Activated CD4-positive, CD25-positive, alpha-beta regulatory T cell (primary cell): ENCODE measurements around the gene MELK.

Experiments
- DNase-seq, 4 experiments: peaks; one replicate each; lab custom pipeline; 2025; lab: John Stamatoyannopoulos, UW

MELK gene

DNA sequence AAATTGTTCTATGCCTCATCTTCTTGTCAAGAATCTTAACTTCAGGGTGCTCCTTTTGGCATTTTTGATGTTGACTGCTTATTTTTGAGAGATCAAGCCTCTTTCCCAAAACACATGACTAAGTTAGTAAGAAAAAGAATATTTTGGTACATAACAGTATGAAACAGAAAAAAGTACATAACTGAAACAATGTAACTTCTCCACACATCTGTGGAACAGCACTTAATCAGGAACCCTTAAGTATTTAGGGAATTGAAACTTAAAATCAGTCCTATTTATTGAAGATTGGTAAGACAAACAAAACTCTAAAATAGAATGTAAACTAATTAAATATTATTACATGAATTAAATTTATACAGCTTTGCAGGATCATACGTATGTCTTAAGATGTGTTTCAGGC lies 103.4 kb downstream of the MELK start:
- DNase-seq = no peak

DNA sequence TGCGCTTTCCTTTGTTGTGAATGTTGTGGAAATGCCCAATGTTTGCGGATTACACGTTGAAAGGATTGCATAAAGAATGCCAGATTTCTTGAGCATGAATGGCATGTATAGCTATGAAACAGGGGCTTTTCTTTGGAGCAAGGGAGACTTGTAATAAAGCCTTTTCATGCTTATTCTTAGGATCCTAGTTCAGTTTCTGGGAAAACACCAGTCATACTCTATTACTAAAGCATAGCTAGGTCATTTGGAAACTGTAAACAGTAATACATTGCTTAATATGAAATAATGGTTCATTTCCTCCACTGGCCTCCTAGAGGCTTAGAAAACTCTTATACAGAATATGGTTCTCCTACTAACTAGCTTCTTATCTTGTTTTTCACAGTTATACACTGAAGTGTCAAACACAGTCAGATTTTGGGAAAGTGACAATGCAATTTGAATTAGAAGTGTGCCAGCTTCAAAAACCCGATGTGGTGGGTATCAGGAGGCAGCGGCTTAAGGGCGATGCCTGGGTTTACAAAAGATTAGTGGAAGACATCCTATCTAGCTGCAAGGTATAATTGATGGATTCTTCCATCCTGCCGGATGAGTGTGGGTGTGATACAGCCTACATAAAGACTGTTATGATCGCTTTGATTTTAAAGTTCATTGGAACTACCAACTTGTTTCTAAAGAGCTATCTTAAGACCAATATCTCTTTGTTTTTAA lies 104.2 kb downstream of the MELK start:
- no peak for DNase-seq

DNA sequence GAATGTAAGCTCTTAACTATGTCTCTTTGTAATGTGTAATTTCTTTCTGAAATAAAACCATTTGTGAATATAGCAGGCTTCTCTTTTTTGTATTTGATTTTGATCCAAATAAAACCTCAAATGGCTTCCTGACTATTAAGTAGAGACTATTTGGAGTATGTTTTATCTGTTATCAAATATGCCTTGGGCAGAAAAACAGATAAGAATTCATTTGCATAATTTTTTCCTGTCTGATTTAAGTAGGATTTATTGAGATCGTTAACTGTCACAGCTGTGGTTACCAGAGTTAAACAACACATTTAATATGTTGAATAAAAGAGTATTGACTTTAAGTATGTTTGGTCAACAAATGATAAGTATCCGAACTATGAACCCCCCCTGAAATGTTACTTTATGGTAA lies 104.9 kb downstream of the MELK start:
- DNase-seq = no peak

DNA sequence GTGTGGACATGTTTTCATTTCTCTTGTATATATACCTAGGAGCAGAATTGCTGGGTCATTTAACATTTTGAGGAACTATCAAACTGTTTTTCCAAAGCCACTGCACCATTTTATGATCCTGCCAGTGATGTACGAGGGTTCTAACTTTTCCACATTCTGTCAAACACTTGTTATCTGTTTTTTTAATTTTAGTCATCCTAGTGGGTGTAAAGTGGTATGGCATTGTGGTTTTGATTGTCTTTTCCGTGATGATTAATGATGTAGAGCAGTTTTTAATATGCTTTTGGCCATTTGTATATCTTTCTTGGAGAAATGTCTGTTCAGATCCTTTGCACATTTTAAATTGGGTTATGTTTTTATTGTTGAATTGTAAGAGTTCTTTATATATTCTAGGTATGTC lies 107.0 kb downstream of the MELK start:
- no peak for DNase-seq

DNA sequence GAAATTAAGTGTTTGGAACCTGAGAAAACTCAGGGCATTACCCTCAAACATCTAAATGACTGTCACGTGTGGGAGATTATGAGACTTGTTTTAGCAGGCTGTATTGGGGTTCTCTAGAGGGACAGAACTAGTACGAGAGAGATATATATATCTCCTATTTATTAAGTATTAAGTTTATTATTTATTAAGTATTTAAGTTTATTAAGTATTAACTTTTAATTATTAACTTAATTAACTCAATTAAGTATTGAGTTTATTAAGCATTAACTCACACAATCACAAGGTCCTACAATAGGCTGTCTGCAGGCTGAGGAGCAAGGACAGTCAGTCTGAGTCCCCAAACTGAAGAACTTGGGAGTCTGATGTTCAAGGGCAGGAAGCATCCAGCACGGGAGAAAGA lies 113.8 kb downstream of the MELK start:
- DNase-seq = no peak

DNA sequence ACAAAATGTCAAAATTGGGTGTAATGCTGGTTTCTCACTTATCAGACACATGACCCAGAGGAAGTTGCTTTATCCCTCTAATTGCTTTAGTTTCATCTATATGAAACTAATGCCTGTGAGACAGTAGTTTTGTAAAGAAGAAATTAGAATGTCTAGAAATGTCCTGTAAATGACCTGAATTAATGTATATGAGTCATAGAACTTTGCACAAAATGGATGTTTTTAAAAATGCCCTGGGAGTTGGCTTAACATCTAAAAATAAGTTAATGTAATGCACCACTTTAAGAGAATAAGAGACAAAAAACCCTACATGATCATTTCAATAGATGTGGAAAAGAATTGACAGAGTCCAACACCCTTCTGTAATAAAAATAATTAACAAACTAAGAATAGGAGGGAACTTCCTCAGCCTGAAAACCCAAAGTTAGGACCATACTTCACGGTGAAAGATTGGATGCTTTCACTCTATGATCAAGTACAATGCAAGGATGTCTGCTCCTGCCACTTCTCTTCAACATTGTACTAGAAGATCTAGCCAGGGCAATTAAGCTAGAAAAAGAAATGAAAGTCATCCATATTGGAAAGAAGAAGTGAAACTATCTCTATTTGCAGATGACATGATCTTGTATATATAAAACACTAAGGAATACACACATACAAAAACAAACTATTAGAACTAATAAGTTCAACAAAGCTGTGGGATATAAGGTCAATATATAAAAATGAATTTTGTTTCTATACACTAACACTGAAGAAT lies 117.9 kb downstream of the MELK start:
- DNase-seq = no peak

DNA sequence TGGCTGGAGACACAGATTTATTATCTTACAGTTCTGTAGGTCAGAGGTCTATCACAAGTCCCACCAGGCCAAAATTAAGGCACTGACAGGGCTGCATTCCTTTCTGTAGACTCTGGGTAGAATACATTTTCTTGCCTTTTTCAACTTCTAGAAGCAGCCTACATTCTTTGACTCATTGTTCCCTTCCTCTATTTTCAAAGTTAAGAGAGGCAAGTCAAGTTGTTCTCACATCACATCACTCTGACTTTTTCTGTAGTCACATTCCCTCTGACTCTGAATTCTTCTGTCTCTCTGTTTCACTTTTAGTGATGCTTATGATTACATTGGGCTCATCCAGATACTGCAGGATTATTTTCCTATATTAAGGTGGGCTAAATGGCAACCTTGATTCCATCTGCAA lies 119.0 kb downstream of the MELK start:
- DNase-seq = no peak

DNA sequence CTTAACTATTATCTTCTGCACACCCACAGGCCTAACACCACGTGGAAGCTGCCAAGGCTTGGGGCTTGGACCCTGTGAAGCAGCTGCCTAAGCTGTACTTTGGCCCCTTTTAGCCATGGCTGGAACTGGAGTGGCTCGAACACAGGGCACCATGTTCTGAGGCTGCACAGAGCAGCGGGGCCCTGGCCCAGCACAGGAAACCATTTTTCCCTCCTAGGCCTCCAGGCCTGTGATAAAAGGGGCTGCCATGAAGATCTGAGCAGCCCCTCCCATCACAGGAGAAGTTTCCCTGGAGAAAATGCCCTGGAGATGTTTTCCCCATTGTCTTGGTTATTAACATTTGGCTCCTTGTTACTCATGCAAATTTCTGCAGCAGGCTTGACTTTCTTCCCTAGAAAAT lies 126.3 kb downstream of the MELK start:
- DNase-seq = no peak

DNA sequence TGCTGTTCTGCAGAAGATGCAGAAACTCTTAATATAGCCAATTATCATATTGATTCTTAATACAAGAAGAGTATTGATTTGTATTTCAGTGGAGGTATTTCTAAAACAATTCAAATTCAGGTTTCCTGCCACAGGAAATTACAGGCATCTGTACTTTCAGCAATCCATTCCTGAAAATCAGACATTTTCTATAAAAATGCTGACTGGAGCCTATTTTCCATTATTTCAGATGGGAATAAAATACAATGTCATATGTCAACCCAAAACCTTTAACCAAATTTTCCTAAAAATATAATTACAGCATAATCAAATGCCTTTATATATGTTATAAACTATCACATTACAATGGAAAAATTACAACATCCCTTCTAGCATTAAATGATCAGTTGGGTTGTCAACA lies 131.5 kb downstream of the MELK start:
- no peak for DNase-seq

DNA sequence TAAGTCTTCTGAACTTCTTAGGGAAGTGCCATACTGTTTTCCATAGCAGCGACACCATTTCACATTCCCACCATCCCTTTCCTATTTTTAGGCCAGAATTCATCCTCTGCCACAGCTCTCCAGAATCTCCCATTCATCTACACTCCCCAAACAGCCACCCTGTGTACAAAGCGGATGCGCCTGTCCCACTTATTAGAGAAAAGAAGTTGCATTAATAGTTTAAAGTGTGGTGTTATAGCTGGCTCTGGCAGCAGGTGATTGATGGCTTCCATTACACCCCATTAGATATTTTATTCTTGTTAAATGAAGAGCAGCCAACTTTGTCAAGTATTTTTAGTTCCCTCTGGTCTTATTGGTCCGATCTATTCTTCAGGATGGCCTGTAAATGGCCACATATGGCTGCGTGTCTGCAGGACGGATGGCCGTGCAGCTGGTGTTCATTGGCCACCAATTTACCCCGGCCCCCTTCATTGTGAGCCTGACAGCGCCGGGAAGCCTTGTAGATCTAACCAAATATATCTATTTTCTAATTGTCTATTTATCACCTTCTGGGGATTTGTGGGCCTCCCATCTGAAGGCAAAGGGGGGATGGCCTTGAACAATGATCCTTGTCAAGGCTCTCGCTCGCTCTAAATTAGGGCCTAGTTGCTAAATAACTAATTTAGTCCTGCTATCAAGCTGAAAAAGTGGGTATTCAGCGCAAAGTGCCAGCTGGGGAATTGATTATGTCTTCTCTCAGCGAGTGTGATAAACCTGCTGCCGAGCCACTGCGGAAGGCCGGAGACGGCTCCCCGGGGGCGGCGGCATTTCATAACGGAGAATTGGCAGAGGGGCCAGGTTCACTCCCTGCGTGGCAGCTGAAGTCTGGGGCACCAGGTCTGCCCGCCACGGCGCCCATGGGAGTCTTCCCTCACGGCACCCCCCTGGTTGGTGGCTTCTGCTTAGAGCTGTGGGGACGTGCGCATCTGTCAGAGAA lies 141.1 kb downstream of the MELK start:
- no peak for DNase-seq

DNA sequence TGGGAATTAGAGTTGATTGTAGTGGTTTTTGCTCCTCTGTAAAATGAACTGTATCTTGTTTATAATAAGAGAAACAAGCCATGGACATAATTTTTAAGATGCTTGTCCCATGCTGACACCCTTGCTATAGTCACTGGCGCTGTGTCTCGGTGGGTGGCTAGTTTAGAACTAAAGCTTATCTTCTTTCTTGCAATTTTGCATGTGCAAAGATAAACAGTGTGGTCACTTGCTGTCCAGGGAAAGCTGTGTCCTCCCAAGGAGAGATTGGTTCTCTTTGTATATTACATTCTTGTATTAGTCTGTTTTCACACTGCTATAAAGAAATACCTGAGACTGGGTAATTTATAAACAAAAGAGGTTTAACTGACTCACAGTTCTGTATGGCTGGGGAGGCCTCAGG lies 143.8 kb downstream of the MELK start:
- no peak for DNase-seq

DNA sequence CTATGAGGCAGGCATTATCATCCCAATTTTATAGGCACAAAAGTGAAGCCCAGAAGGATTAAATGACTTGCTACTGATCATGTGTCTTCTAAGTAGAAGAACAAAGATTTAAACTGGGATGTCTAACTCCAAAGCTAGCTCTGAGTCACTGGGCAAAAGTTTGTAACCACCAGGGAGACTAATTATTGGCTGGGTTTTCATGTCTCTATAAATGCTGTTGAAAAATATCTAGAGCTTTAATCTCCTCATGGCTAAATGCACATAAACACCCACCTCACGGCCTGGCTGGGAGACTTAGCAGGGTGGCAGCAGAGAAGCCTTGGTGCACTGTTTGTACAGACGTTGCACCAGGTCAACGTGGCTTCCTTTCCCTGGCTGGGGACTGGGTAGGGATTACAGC lies 144.6 kb downstream of the MELK start:
- DNase-seq = no peak

DNA sequence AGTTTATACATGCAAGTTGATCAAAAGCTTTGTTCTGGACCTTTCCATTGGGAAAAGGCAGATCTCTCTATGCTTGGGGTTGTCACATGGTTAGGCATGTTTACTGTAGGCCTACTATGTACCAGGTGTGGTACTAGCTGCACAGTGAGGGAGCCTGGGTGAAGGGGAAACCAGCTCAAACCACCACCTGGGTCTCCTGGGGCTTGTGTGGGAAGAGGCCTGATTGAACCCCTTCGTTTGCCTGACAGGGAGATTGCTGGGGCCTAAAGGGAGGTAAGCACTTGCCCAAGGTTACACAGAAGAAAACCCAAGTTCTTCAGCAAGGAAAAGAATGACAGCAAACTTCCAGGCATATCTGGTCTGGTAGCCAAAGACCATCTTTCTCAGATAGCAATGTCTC lies 145.9 kb downstream of the MELK start:
- DNase-seq = no peak

DNA sequence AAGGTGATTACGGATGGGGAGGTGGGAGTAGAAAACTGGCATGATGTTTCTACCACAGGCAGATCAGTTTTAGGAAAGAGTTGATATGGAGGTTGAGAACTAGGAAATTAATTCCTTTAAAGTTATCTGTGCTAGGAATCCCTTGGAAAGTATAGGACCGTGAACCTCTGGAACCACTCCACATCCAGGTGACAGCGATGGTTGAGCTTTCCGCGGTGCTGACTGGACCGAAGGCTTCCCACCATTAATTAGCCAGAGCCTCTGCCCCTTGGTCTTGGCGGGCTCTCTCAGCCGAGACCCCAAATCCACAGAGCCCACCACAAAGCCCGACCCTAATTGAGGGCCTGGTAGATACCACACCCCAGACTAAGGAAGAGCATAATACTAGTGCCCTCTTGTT lies 147.3 kb downstream of the MELK start:
- DNase-seq = no peak

DNA sequence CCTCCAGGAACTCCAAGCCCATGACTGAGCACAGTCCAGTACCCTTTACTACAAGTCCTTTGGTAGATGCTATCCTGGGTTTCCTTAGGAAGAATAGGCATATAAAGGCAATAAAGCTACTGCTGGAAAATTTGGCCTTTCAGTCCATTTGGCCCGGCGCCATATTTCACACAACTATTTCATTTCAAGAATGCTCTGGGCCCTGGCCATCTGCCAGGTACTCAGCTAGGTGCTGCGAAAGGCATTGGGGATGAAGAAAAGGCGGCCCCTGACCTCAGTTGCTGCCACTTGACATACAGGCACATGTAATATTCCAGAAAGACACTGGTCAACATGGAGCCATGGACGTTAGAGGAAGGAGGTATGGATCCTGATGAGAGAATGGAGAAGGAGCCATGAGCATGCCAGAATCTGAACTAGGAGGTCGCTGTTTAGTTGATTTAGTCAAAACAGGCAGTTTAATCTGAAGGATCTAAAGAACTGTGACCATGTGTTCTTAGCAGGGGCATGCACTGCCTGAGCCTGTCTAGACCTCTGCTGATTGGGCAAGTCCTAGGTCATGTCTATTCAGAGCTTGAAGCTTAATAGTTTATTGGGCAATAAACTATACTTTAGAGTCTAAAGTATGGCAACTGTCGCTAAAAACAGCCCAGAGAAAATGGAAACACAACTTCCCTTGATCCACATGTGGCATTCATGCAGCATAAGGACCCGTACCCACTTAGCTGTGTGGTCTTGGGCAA lies 149.3 kb downstream of the MELK start:
- DNase-seq = no peak

DNA sequence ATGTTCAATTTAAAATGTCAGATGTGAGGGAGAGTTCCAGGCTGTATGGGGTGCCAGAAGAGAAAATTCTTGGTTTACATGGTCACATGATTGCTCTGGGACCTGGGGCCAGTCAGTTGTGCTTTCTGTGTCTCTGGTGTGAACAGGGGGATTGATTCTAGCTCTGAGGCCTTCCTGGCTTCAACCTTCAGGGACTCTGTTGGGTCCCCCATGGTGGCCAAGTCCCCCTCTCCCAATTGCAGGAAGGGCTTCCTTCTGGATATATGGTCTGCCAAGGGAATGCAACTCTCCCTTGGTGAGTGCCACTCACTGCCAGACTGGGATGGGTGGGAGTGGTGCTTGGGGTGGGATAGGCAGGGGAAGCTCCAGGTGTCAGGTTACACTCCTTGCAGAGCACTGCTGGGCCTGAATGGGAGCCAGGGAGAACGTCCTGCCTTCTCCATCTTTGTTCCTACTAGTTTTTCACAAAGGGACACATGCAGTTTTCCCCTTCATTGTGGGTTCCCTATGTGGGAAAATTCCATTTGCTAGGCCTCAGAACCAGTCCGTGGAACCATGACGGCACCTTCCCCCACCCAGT lies 153.2 kb downstream of the MELK start:
- no peak for DNase-seq
